Pancreas (tissue), 10 donors: Measurements from ENCODE around the gene DNAJB6. TPM values are rescaled to one million over a fixed set of nuclear protein-coding genes. Genes with fewer than 3 reads are reported as not detected.

Experiments
- ATAC-seq, 4 donors: fragments of 200-7000 bp; cut with Tn5 transposase; one replicate each; pipeline versions ENCODE4 v1.8.0 to v1.9.1; 2020; ENCODE audit warnings: mild to moderate bottlenecking in 4 of 4, moderate library complexity in 4 of 4
- DNase-seq, 6 donors: peaks; one replicate each; pipeline ENCODE4 v3.0.0-alpha.2; 2020
- FAIRE-seq: peaks from 2 replicates; lab custom pipeline; 2012; peaks lifted over from hg19 to GRCh38; lab: Jason Lieb, UNC
- H3K27ac ChIP-seq, 4 donors: fragments of 200-600 bp; sonication (generic); 1 replicate in 3 of 4; 2 replicates in 1 of 4; pipeline versions ENCODE4 v1.5.0 to v1.8.0; 2020
- H3K27me3 ChIP-seq, 4 donors: fragments of 200-600 bp; one replicate each; pipeline ENCODE4 v1.8.0; 2021
- H3K36me3 ChIP-seq, 3 donors: fragments of 200-600 bp; sonication (generic) in 1 of 3; one replicate each; pipeline versions ENCODE4 v1.5.0 to v1.8.0; 2020 to 2021
- H3K4me1 ChIP-seq, 3 donors: fragments of 200-600 bp; one replicate each; pipeline ENCODE4 v1.8.0; 2021
- H3K4me3 ChIP-seq, 4 donors: fragments of 200-600 bp; sonication (generic) in 2 of 4; one replicate each; pipeline versions ENCODE4 v1.5.0 to v1.8.0; 2020 to 2021
- H3K9me3 ChIP-seq, 4 donors: fragments of 200-600 bp; one replicate each; pipeline ENCODE4 v1.8.0; 2021
- CTCF ChIP-seq, 4 donors: fragments of 200-600 bp; sonication (generic) in 3 of 4; IDR thresholded peaks; one replicate each; pipeline versions ENCODE4 v1.5.0 to v1.8.0; 2021; ENCODE audit warnings: antibody characterized with exemption in 4 of 4
- WGBS, 2 donors: extraction: QIAGEN DNeasy Blood & Tissue Kit; methylation state at CpG; one replicate each; pipeline ENCODE4 v1.1.7; 2013; 5-methylcytosine and 5-hydroxymethylcytosine counted together
- intact Hi-C, 3 donors: fragments of 100-400 bp; cut with DNase I; formaldehyde crosslinking; loops; one replicate each; pipeline versions ENCODE4 v1.11.1 to v1.14.2; 2022
- polyA plus RNA-seq, 2 donors: library from polyadenylated mRNA; stranded (reverse); fragments of 200-250 nt; gene quantifications; one replicate each; pipeline ENCODE4 v1.2.3, GENCODE V29; 2013
- total RNA-seq, 6 donors: library from RNA; stranded (reverse); fragmentation: NEBNext Ultra II Directional in 4 of 6; extraction: Animal tissue kit (Norgen Biotek cat#: 25700) in 4 of 6; gene quantifications; one replicate each; pipeline versions ENCODE4 v1.2.1 to v1.2.4, GENCODE V29; 2021 to 2023
- donor health status: healthy with polysubstance abuse.
- donor health status: DM: no; HTN: no; CAD: no; lungs with moderate emphysema.
- donor health status: DM: no; HTN: no; CAD: no.
- donor health status: control.
- donor health status: control.
- donor health status: Bipolar disorder and iron deficiency.
- donor health status: DM: yes; HTN: yes; CAD: no.
- donor health status: DM: no; HTN: no; CAD: no.
- donor health status: DM: no; HTN: no; CAD: no.
- donor health status: DM: yes; HTN: yes; CAD: no.

The DNAJB6 gene
- total and polyA plus RNA-seq, 8 donors, result 23.0 to 49.4 (median 32.6) TPM

GRCh38 chr7:157335236-157335635, 1.6 kb upstream of the DNAJB6 start:
- H3K36me3 ChIP-seq, result no peaks in the 10 kb centered on the region
- DNase-seq, result no peak
- H3K9me3 ChIP-seq, result no peaks in the 10 kb centered on the region
- no peak for ATAC-seq
- TF ChIP-seq CTCF (IDR thresholded peaks at IDR 0.05), result no peak
- 80 to 90% methylated on average over 5 of the region's 5 CpGs for WGBS, 2 donors
- intact Hi-C loops, result no loop called here
- H3K27ac ChIP-seq, result no peak overlapping the region
- no peak for FAIRE-seq
- H3K27me3 ChIP-seq, result no peaks in the 10 kb centered on the region
- peaks cover 7 to 15% (median 10%) of the 10 kb centered on the region in 3 donors for H3K4me1 ChIP-seq
- no peak overlapping the region for H3K4me3 ChIP-seq

GRCh38 chr7:157335991-157336382, 817 bp upstream of the DNAJB6 start:
- intact Hi-C loops, result no loop called here
- ATAC-seq, result no peak
- H3K27ac ChIP-seq, result peak overlapping the region; percentile 77 to 97 (median 90)
- 49 to 50% methylated on average over 11 of the region's 11 CpGs for WGBS, 2 donors
- DNase-seq, result no peak
- no peaks in the 10 kb centered on the region for H3K36me3 ChIP-seq
- no peaks in the 10 kb centered on the region for H3K27me3 ChIP-seq
- peaks cover 7 to 18% (median 14%) of the 10 kb centered on the region in 3 donors for H3K4me1 ChIP-seq
- H3K4me3 ChIP-seq, result peak overlapping the region; percentile 45 to 83 (median 64)
- TF ChIP-seq CTCF (IDR thresholded peaks at IDR 0.05), result no peak
- no peaks in the 10 kb centered on the region for H3K9me3 ChIP-seq
- FAIRE-seq, result no peak

GRCh38 chr7:157337316-157338149, 729 bp downstream of the DNAJB6 start:
- DNase-seq, result peak; percentile 61 to 88 (median 68)
- Histone ChIP-seq H3K4me1 (peaks cover 7 to 18% (median 14%) of the 10 kb centered on the region in 3 donors), H3K9me3 (no peaks in the 10 kb centered on the region), H3K27me3 (no peaks in the 10 kb centered on the region), H3K27ac (peak overlapping the region; percentile 77 to 97 (median 90)), H3K36me3 (no peaks in the 10 kb centered on the region), H3K4me3 (peak overlapping the region; percentile 45 to 83 (median 64))
- intact Hi-C loops, result no loop called here
- TF ChIP-seq CTCF (IDR thresholded peaks at IDR 0.05), result no peak
- ATAC-seq, result peak; percentile 75 to 86 (median 78)
- FAIRE-seq, result no peak
- WGBS, 2 donors, result 1% methylated on average over 56 to 59 of the region's 59 CpGs

- H3K4me3 ChIP-seq, result no peak overlapping the region
- H3K9me3 ChIP-seq, result no peaks in the 10 kb centered on the region
- intact Hi-C loops, result no loop called here
- DNase-seq (peak in 4 of 6 donors; percentile 30 to 64 (median 47)), FAIRE-seq (peak; percentile 77), ATAC-seq (peak in 2 of 4 donors; percentile 23)
- H3K27me3 ChIP-seq, result no peaks in the 10 kb centered on the region
- WGBS, 2 donors, result 51 to 54% methylated on average over 25 of the region's 25 CpGs
- H3K4me1 ChIP-seq, result peaks cover 7 to 18% (median 14%) of the 10 kb centered on the region in 3 donors
- H3K27ac ChIP-seq, result no peak overlapping the region
- H3K36me3 ChIP-seq, result no peaks in the 10 kb centered on the region
- peak; percentile 59 to 83 (median 70) for TF ChIP-seq CTCF (IDR thresholded peaks at IDR 0.05)
Observed at GRCh38 chr7:157339777-157340677, 3.2 kb downstream of the DNAJB6 start.
